HG02840 (cell line): ENCODE results near the gene TMEM271.
"Not testable (repeated sequence)": the region's sequence is repeated elsewhere in the genome, so short reads cannot be mapped to it uniquely, and the experiment has no call there.

Experiments
- ATAC-seq: cut with Tn5 transposase; IDR thresholded peaks from one replicate; pipeline ENCODE4 v1.9.1; 2021; ENCODE audit warnings: mild to moderate bottlenecking, moderate library complexity, moderate number of reproducible peaks; ENCODE audit not compliant: unreplicated experiment, low FRiP score

TMEM271 gene

DNA sequence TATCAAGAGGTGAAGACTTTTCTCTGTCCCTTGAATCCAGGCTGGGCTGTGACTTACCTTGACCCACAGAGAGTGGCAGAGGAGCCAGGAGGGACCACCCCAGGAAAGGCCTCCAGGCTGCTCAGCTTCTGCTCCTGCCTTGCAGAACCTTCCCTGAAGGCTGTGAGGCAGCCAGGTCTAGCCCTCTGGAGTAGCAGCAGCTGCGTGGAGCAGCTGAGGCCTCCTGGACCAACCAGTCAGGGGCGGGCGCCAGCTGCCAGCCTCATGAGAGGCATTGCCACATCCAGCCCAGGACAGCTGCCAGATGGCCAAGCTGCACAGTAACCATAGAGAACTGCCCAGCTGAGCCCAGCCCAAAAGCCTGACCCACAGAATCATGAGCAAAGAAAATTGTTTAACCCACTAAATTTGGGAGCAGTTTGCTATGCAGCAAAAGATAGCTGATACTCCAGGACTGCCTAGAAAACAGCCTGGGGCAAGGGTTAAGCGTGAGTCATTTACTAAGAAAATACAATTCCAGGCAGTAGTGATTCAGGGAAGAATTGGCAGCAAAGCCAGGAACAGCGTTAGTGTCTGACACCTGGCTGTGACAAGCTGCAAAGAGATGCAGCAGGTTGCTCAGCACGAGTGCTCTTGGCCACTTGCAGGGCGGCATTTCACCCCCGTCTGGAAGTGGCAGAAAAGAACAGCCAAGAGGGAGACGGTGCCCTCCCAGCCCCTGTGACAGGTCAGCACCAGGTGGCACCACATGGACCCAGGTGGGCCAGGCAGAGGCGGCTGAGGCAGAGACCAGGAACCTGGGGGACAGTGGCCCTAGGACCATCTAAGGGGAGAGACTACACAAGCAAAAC, 34.5 kb upstream of the TMEM271 start:
- no peak for ATAC-seq

DNA sequence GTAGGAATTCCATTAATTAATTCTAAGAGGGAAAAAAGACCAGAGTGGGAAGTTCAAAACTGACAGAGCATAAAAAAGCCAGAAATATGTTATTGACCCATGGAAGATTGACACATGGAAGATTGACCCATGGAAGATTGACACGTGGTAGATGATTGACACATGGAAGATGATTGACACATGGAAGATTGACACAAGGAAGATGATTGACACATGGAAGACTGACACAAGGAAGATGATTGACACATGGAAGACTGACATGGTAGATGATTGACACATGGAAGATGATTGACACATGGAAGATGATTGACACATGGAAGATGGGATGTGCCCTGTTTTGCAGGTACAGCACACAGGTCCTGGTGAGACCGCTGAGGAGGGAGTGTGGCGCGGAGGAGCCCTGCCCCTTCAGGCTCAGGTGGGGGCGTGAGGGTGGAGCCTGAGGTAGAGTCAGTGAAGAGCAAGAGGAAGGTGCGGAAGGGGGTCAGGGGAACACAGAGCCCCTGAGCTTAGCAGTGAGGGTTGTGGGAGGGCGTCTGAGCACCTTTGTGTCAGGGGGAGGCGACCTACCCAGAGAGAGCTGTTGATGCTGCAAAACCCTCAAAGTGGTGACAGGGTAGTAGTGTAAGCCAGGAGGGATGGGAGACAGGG, 33.4 kb upstream of the TMEM271 start:
- no peak for ATAC-seq

DNA sequence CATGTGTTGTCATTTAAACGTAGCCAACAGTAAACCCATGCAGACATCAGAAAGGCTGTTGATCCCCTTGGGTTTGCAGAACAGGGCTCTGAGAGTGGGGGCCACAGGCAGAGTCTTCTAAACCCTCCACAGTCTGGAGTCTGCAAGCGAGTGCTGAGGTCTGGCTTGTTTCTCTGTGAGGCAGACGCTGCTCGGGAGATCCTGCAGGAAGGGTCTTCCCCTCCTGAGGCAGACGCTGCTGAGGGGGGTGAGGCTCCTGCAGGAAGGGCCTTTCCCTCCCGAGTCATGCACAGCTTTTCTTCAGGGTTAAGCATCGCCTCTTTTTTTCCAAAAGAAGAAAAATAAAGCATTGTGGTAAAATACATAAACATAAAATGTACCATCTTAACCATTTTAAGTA, 32.1 kb upstream of the TMEM271 start:
- ATAC-seq = no peak

DNA sequence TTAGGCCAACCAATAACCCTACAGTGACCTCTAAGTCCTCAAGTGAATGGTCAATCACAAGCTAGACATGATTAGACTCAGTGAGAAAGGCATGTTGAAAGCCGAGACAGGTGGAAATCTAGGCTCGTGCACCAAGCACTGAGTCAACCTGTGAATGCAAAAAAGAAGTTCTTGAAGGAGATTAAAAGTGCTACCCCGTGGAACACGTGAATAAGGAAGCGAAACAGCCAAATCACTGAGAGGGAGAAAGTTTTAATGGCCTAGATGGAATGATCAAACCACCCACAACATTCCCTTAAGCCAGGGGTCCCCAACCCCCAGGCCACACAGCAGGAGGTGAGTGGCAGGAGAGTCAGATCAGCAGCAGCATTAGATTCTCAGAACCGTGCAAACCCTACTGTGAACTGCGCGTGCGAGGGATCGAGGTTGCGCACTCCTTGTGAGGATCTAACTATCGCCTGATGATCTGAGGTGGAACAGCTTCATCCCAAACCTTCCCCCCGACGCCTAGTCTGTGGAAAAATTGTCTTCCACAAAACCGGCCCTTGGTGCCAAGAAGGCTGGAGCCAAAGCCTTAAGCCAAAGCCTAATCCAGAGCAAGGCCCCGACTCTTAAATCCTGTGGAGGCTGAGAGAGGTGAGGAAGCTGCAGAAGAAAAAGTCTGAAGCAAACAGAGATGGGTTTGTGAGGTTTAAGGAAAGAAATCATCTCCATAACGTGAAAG, 29.8 kb upstream of the TMEM271 start:
- ATAC-seq = no peak

DNA sequence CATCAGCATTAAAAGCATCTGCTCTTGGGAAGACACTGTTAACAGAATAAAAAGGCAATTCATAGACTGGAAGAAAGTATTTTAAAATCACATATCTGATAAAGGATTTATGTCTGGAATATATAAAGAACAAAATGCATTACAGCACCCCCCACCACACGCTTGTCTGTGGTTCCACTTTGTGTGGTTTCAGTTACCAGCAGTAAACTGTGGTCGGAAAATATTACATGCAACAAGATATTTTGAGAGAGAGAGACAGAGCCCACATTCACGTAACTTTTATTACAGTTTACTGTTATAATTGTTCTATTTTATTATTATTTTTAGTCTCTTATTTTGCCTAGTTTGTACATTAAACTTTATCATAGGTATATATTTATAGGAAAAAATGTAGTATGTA, 28.0 kb upstream of the TMEM271 start:
- no peak for ATAC-seq

DNA sequence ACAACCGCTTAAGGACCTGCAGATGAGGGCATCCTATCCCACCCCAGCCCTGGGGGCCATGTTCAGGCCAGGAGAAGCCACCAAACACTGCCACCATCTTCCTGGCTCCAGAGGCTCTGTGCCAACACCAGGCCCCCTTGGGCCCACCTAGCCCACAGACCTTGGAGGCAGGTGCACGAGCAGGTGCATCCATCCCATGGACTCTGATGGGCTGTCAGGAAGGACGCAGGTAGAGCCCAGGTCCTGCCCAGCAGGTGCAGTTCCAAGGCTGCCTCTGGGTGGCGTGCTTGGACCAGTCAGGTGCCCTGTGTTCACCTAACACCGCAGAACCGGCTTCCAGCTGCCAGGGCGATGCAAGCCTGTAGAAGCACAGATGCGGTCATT, 26.5 kb upstream of the TMEM271 start:
- no peak for ATAC-seq

DNA sequence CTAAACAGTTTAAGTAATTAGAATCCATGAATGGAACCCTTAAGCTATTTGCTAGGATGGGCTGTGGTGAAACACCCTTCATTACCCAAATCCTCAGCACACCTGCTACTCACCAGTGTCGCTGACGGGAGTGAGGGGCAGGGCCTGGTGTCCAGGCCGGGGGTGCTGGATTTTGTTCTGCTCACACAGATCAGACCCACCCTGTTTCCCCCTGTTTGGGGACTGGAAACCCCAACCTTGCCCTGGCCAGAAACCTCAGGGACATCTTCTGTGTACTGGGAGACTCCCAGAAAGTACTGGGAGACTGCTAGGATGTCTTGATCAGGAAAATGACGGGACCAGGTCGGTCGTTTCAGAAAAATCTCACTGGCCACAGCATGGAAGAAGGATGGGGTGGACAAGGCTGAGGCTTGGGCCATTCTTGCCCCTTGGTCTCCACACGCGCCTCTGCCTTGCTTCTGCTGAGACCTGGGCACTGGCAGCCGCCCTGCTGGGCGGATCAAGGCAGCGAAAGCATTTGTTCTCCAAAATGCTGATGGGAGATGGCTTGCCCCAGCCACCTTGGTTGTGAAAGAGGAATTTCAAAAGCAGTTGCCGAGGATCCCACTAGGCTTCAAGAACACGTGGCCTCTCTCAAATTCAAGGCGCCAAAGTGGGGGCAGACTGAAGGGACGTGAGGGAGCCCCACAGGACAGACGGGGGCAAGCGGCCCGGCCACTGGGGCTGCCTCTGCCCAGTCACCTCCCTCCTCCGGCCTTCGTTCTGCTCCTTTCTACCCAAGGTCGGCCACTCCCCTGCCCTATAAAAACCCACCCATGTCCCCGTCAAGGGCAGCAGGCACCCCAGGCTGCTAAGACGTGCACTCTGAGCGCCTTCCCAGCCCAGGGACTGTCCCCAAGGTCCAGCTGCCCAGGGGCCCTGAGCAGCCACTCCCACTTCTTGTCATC, 25.8 kb upstream of the TMEM271 start:
- ATAC-seq = no peak

DNA sequence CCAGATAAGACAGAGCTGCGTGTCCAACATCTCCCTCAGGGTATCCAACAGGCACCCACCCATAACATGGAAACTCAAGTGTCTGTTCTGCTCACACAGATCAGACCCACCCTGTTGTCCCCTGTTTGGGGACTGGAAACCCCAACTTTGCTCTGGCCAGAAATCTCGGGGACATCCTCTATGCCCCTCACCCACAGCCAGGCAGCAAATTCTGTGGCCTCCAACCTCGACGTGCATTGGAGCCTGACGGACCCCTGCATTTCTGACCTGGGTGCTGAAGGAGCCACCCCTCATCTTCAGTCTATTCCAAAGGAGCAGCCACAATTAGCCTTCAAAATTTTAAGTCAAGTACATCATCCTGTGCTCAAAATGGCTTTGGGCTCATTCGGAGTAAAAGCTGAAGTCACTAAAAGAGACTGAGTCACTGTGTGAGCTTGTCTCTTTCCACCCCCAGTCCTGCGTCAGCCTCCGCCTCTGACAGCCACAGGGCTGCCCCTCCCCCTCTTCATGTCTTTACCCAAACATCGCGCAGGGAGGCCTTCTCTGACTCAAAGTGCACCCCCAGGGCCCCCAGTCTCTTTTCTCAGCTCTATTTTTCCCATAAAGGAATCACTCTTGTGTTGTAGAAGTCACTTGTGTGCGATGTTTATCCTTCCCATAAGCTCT, 24.9 kb upstream of the TMEM271 start:
- ATAC-seq = no peak

DNA sequence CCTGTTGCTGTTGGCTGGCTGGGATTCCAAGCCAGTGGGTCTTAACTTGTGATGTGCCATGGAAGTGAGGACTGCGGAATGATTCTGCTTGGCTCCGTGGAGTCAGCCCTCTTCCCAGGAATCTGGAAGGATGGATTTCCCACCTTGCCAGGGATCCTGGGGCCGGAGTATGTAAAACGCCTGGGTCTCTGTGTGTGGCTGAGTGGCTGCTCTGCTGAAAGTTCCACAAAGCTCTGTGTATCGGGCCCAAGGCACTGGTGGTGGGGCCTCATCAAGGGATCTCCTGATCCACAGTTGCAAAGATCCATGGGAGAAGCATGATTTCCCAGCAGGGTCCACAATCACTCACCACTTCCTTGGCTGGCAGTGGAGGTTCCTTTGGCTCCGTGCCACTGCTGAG, 24.1 kb upstream of the TMEM271 start:
- no peak for ATAC-seq

DNA sequence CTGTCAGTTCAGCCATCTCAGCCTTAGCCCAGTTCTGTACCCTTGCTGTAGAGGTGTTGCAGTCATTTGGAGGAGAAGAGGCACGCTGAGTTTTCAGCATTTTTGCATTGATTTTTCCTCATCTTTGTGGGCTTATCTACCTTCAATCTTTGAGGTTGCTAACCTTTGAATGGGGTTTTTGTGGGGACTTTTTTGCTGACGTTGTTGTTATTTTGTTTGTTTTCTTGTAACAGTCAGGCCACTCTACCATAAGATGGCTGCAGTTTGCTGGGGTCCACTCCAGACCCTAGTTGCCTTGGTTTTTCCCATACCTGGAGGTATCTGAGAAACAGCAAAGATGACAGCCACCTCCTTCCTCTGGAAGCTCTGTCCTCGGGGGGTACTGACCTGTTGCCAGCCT, 22.8 kb upstream of the TMEM271 start:
- no peak for ATAC-seq

DNA sequence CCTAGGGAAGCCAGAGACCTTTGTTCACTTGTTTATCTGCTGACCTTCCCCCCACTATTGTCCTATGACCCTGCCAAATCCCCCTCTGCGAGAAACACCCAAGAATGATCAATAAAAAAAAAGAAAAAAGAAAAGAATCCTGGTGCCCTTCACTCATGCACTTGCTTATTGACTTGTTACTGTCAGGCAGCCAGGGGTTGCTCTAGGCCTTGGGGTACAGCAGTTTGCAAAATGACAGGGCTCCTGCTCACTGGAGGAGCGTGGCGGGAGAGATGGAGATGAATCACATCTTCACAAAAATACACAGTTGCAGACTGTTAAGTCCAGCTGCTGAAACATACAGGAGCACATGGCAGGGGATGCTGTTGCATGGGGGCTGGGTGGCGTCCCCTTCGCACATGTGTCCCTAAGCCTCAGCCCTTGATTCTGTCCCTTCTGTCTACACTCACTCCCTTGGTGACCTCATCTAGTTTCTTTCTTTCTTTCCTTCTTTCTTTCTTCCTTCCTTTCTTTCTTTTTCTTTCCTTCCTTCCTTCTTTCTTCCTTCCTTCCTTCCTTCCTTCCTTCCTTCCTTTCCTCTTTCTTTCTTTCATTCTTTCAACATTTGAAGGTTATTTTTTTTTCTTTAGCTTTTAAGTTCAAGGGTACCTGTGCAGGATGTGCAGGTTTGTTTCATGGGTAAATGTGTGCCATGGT, 16.9 kb upstream of the TMEM271 start:
- ATAC-seq = no peak

DNA sequence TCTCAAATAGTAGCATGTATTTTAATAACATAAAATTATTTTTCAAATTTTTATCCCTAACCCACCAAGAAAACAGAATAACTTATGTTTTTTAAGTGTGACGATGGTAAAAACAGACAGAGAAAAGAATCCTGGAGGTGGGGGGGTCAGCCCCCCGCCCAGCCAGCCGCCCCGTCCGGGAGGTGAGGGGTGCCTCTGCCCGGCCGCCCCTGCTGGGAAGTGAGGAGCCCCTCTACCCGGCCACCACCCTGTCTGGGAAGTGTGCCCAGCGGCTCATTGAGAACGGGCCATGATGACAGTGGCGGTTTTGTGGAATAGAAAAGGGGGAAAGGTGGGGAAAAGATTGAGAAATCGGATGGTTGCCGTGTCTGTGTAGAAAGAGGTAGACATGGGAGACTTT, 16.1 kb upstream of the TMEM271 start:
- ATAC-seq = not testable (repeated sequence)

DNA sequence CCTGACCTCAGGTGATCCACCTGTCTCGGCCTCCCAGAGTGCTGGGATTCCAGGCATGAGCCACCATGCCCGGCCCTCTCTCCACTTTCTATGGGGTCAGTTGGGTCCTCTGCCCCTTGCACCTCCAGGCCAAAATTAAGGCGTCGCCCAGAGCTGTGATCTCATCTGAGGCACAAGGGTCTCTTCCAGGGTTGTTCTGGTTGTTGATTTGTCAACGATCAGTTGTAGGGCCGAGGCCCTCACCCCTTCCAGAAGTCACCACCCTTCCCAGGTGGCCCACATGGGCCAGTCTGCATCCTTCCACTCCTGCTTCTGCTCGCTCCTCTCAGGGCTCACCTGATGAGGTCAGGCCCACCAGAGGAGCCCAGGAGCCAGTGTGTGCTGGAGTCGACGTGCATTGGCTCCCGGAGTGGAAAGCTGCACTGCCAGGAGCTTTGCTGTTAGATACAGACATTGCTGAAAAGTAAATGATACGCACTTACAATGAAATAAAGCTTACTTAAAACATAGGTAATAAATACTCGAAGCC, 14.3 kb upstream of the TMEM271 start:
- ATAC-seq = no peak

DNA sequence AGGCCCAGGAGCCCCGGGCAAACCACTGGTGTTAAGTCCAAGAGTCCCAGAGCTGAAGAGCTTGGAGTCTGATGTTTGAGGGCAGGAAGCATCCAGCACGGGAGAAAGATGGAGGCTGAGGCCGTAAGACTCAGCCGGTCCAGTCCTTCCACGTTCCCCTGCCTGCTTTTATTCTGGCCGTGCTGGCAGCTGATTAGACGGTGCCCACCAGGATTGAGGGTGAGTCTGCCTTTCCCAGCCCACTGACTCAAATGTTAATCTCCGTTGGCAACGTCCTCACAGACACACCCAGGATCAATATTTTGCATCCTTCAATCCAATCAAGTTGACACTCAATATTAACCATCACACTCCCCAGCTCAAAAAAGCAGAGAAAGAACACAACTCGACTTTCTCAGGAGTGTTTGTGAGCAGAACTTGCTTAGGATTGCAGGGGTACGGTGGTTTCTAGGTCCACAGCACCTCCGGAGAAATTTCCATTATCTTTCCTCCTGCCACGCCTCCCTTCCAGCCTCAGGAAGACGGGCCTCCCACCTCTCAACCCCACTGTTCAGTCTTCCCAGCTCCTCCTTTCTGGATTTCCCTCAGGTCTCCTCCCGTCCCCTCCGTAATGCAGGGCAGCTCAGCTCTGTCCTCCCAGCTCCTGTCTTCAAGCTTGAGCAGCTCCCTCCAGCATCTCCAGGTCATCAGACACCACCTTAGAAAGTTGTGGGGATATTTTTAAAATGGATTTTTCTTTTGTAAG, 13.3 kb upstream of the TMEM271 start:
- ATAC-seq = no peak

DNA sequence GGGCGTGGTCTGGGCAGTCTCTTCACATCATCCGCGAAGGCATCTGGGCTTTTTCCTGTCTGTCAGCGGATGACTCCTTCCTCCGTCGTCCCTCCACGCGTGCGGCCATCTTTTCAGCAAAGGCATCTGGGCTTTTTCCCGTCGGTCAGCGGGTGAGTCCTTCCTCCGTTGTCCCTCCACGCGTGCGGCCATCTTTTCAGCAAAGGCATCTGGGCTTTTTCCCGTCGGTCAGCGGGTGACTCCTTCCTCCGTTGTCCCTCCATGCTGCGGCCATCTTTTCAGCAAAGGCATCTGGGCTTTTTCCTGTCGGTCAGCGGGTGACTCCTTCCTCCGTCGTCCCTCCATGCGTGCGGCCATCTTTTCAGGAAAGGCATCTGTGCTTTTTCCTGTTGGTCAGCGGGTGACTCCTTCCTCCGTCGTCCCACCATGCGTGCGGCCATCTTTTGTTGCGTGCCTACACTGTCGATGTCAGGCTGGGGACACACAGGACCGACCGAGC, 12.3 kb upstream of the TMEM271 start:
- no peak for ATAC-seq

DNA sequence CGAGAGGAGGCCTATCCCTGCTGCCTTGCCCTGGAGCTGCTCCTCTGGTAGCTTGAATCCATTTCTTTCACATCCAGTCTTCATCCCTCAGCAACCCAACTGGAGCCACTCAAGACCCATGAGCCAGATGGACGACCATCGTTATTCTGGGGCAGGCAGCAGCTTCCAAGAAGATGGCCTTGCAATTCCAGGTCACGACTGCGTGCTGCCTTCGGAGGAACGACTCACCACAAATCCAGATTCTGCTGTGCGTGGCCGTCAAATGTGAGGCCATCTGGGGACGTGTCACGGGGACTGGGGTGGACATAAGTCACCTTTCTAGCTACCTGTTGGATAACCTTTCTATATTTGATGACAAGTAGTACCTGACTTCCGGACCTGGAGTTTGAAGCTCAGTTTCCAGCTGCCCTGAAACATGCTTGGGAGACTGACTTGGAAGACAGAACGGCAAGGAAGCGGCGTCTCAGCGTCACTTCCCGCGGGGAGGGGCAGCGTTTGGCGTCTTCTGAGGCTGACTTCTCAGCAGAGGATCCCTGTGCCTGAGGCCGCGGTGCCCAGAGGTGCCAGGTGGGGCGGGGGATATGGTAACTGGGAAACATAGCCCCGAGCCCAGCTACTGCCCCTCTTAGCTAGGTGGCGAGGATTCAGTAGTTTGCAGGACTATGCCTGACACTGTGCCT, 11.7 kb upstream of the TMEM271 start:
- no peak for ATAC-seq

DNA sequence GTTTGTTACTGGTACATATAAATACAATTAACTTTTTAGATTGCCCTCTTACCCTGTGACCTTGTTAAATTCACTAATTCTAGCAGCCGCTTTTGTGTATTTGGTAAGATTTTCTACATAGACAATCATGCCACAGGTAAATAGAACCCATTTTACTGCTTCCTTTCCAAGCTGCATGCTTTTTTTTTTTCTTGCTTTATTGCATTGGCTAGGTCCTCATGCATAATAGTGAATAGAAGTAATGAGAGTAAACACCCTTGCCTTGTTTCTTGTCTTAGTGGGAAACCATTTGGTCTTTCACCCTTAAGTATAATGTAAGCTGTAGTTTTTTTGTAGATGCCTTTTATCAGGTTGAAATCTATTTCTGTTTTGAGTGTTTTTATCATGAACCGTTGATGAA, 7.7 kb upstream of the TMEM271 start:
- no peak for ATAC-seq
